NCI-H2196 (cell line): ENCODE measurements around the gene DEGS2.
A peak's percentile ranks its signal among the peaks of the same experiment; 100 is the strongest.

Experiments
- DNase-seq: peaks from one replicate; lab custom pipeline; 2025; ENCODE audit not compliant: unreplicated experiment; lab: John Stamatoyannopoulos, UW

The DEGS2 gene

GRCh38 chr14:100115726-100116125, 43.7 kb downstream of the DEGS2 start:
- DNase-seq: no peak

GRCh38 chr14:100115236-100115635, 44.2 kb downstream of the DEGS2 start:
- no peak for DNase-seq

DNA sequence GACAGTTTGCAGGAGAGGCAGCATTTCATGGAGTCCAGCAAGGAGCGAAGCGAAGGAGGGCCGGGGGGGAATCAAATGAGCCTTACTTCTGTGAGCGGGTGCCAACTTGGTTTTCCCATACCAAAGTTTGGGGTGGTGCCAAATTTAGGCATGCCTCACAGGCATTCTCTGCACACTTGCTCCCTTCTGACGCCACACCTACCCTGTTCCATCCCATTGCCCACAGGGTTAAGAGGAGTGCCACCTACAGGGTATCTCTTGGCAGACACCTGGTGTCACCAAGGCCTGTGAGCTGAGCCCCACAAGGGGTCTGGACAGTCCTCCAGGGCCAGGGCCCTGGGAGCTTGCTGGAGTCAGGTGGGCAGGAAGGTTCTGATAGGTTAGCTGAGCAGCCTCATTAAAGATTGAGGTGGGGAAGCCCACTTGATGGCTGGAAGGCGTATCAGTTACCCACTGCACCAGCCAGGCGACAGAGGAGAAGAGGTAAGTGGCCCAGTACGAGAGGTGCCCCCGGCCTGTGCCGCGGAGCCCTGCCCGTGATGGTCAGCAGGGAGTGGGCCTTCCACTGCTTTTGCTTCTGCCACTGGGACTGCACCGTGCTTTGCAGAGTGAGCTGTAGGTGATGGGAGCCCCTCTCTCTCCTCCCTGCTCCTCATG, 45.2 kb downstream of the DEGS2 start:
- DNase-seq: no peak

DNA sequence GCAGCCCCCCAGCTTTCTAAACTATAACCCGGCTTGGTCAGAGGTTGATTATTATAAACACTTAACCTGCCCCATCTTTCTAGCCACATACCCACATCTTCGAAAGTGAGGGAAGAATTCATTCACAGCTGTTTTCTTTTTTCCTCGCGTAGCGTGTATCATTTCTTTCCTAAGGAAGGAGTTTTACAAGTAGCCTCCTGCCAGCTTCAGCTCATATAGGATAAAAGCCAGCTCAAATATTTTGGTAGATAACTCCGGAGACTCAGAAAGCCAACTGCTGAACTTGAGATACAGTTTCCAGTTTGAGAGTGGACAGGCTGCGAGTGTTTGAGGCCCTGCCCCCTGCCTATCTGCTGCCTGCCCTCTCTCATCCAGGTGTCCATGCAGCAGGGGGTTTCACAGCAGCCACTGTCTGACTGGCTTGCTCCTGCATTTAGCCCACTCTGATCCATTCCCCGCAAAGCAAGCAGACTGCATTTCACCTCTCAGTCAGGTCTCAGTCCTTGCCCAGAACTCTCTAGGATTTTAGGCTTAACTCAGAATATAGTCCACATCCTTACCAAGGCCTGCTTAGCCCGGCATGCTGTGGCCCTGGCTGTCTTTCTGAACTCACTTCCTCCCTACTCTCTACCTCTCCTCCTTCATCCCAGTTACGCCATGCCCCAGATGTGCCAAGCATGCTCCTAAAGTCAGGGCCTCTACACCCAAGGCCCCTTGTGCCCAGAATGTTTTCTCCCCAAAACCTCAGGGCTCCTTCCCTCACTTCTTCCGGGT, 47.3 kb downstream of the DEGS2 start:
- no peak for DNase-seq

- DNase-seq: no peak
Measured at GRCh38 chr14:100110816-100111215, 48.6 kb downstream of the DEGS2 start.

DNA sequence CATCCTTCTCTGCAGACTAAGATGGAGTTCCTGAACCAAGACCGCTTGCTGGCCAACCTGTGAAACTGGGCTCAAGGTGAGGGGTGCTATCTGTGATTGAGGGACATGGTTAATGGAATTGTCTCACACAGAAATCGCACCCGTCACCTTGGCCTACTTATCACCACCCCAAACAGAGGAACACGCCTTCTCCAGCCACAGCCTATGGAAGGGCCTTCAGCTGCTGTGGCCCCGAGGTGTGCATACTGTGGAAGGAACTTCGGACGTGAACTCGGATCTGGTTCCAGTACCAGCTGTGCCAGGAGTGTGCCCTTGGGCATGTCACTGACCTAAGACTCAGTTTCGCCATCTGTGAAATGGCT, 49.9 kb downstream of the DEGS2 start:
- DNase-seq: no peak

DNA sequence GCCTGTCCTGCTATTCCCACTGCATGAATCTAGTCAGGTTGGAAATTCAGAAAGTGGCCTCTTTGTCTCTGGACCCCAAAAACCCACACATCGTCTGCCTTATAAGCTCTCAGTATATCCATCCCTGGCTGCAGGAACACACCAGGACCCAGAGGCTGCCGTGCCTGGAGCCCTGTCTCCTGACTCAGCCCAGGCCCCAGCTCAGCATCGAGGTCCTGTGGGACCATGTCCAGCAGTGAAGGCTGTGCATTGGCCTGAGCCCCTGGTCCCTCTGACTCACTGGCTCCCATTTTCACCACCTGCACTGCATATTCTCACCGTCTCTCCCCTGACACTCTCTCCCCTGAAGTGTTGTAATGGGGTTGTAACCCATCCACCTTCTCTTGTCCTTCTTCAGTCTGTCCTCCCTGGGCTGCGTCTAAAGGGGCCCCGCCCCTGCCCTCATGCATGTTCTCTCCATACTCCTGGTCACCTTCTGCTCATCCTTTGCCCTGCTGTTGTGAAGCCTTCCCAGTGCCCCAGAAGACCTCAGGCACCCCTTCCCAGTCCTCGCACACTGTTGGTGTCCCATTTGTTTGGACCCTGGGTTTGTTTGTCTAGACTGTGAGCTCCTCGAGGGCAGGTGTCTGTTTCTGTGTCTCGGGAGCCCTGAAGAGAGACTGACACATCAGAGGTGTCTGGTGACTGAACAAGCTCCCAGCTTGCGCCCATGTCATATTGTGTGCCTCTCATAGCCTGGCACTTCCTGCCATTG, 50.4 kb downstream of the DEGS2 start:
- DNase-seq: no peak

DNA sequence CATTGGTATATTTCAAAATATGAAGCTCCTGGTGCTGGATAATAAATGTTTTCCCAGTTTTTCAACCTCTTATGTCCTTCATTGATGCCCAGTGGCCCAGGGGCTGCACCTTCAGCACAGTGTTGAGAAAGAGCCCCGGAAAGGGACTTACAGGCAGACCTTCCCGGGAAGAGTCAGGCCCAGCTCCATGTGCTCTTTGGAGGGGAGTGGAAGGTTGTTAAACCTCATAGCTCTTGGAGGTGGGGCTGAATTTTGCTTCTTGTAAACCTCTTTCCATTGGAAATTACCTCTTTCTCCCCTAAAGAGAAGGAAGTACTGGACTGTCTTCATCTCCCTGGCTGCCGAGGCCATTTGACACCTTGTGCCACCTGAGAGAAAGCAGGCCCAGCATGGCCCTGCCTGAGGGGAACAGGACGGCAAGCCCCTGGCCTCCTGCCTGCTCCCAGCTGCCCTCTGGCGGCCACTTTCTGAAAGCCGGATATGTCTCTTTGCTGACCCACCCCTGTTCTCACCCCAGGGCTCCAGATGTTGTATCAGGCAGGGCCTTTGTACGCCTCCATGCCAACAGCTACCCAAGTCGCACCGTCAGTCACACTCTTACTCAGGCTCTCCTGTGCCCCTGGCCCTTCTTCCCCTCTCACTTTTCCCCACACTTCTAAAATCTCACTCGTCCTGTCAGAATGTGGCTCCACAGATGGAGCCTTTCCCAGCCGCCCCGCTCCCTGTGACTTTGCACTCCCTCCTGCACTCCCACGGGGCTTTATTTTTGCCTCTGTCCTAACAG, 51.2 kb downstream of the DEGS2 start:
- DNase-seq: peak; percentile 44

DNA sequence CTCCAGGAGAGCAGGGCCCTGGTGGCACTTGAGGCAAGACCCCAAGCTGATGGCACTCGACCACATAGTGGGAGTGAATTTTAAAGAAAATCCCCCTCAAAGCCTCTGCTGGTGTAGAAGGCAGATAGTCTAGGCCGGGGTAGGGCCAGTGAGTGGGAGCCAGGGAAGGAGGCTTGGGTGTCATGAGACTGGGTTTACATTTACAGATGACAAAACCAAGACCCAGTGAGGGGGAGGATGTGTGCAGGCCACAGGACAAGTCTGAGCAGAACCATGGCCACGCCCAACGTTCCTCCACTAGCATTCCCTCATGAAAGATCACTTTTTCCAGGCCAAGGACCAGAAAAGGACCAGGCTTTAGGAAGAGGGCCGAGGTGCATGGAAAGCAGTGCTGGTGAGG, 52.2 kb downstream of the DEGS2 start:
- no peak for DNase-seq

GRCh38 chr14:100106250-100107112, 53.0 kb downstream of the DEGS2 start:
- no peak for DNase-seq

GRCh38 chr14:100105357-100106169, 53.9 kb downstream of the DEGS2 start:
- DNase-seq: no peak

DNA sequence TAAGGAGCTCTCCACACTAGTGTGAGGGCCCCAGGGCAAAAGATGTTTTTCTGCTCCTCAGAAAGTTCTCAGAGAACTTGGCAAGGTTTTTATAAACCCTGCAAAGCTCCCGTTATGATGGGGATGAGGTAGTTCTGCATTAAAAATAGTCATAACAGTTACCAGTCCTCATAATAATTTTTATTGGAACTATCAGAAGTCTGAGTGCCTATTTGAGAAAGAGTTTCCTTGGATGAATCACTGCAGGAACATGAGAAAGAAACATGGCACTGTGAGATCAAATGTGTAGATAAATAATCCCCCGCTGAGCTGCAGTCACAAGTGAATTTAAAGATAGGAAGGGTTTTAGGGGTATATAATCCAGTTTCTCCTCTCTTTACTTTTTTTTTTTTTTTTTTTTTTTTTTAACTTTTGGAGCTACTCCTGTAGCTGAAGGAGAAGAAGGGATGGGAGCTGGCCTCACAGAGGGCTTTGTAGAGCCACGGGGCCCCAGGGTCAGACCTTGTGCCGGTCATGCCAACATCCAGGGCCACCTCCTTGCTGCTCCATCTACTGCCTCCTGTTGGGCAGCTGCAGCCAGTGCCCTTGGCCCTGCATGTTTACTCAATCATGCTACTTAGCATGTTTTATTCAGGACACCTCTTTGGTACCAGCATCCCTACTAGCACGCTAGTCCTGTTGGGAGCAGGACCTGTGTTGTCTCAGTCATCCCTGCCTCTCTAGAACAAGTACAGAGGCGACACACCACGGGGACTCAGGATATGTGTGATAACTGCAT, 54.7 kb downstream of the DEGS2 start:
- no peak for DNase-seq

- DNase-seq: no peak
Measured at GRCh38 chr14:100104006-100104352, 55.5 kb downstream of the DEGS2 start.

GRCh38 chr14:100103250-100104005, 56.0 kb downstream of the DEGS2 start:
- no peak for DNase-seq

GRCh38 chr14:100102156-100102785, 57.2 kb downstream of the DEGS2 start:
- DNase-seq: no peak

- DNase-seq: no peak
Measured at GRCh38 chr14:100100032-100100703, 59.3 kb downstream of the DEGS2 start.

DNA sequence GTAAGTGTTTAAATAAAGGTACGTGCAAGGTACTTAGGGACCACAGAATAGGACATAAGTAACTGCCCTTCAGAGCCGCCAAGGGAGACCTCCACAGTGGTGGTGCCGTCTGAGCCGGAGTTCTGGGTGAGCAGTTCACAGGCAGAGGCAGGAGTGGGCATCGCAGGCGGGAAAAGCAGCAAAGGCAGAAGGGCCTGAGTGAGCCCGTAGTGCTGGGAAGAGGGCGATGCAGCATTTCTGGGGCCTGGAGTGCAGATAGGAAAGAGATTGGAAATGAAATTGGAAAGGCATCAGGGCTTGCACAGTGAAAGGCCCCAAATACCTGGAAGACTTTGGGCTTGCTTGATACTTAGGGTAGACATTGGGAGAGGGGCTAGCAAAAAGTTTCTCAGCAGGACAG, 61.3 kb downstream of the DEGS2 start:
- no peak for DNase-seq
